IMR-90 (cell line): Measurements from ENCODE around the gene ZNF283. TPM values are rescaled to one million over a fixed set of nuclear protein-coding genes. Genes with fewer than 3 reads are reported as not detected.
A peak's percentile ranks its signal among the peaks of the same experiment; 100 is the strongest.

ENCODE experiments used
- ATAC-seq: fragments of 200-7000 bp; cut with Tn5 transposase; 2 replicates; pipeline ENCODE4 v1.9.1; 2020; ENCODE audit warnings: low read depth, mild to moderate bottlenecking, moderate library complexity
- BruUV-seq: library from RNA; stranded (reverse); fragments of 400-500 nt; replicated peaks from 2 replicates; lab custom pipeline; 2021; lab: Mats Ljungman, UMichigan
- CTCF ChIA-PET: fragments of 300-600 bp; formaldehyde crosslinking; extraction: SDS; loops from one replicate; lab custom pipeline; 2021; ENCODE audit warnings: antibody characterized with exemption; lab: Yijun Ruan, JAX
- POLR2A ChIA-PET: fragments of 300-600 bp; sonication (Branson Sonifier 250); formaldehyde crosslinking; loops from one replicate; lab custom pipeline; 2022; ENCODE audit warnings: antibody characterized with exemption; ENCODE audit not compliant: unreplicated experiment; lab: Charles Lee
- DNase-seq: peaks from one replicate; pipeline ENCODE4 v3.0.0; 2013
- H2AFZ ChIP-seq: replicated peaks from 2 replicates; pipeline ENCODE3; 2013; ENCODE audit warnings: low read length, mild to moderate bottlenecking; ENCODE audit not compliant: poor library complexity
- H2AK5ac ChIP-seq: 2 replicates; pipeline ENCODE4 v1.6.1; 2013; ENCODE audit warnings: low read depth, low read length, inconsistent platforms
- H2AK9ac ChIP-seq: replicated peaks from 2 replicates; pipeline ENCODE3; 2013; ENCODE audit warnings: mild to moderate bottlenecking, low read depth, low read length, moderate library complexity; ENCODE audit not compliant: poor library complexity
- H2BK120ac ChIP-seq: 2 replicates; pipeline ENCODE4 v1.6.1; 2013; ENCODE audit warnings: low read depth, low read length, inconsistent platforms
- H2BK15ac ChIP-seq: 3 replicates; pipeline ENCODE4 v1.6.1; 2013; ENCODE audit warnings: low read depth, low read length, inconsistent platforms
- H2BK20ac ChIP-seq: 2 replicates; pipeline ENCODE4 v1.6.1; 2013; ENCODE audit warnings: low read depth, mild to moderate bottlenecking, inconsistent platforms, low read length, moderate library complexity
- H2BK5ac ChIP-seq: 2 replicates; pipeline ENCODE4 v1.6.1; 2013; ENCODE audit warnings: mild to moderate bottlenecking, low read depth, low read length, inconsistent platforms; ENCODE audit not compliant: poor library complexity, severe bottlenecking
- H3K14ac ChIP-seq: replicated peaks from 2 replicates; pipeline ENCODE4 v1.6.1; 2013; ENCODE audit warnings: low read depth, low read length, inconsistent platforms
- H3K18ac ChIP-seq: 2 replicates; pipeline ENCODE4 v1.6.1; 2013; ENCODE audit warnings: low read depth, low read length, control low read depth
- H3K23ac ChIP-seq: 2 replicates; pipeline ENCODE4 v1.6.1; 2013; ENCODE audit warnings: low read depth, low read length, inconsistent platforms
- H3K27ac ChIP-seq: 2 replicates; pipeline ENCODE4 v1.5.1; 2013; ENCODE audit warnings: mild to moderate bottlenecking, control low read depth, low read length; ENCODE audit not compliant: insufficient read depth
- H3K27me3 ChIP-seq: 2 replicates; pipeline ENCODE4 v1.6.1; 2013; ENCODE audit warnings: low read length; ENCODE audit not compliant: control insufficient read depth, insufficient read depth
- H3K36me3 ChIP-seq: 2 replicates; pipeline ENCODE4 v1.6.1; 2013; ENCODE audit warnings: low read length, mixed read lengths; ENCODE audit not compliant: control insufficient read depth, insufficient read depth
- H3K4ac ChIP-seq: 2 replicates; pipeline ENCODE4 v1.6.1; 2013; ENCODE audit warnings: low read depth, low read length, inconsistent platforms
- H3K4me1 ChIP-seq: 2 replicates; pipeline ENCODE4 v1.6.1; 2013; ENCODE audit warnings: low read length, mixed read lengths; ENCODE audit not compliant: control insufficient read depth, insufficient read depth
- H3K4me2 ChIP-seq: 2 replicates; pipeline ENCODE4 v1.6.1; 2013; ENCODE audit warnings: low read depth, mild to moderate bottlenecking, control low read depth, low read length, moderate library complexity
- H3K4me3 ChIP-seq: 2 replicates; pipeline ENCODE4 v1.5.1; 2013; ENCODE audit warnings: low read depth, mild to moderate bottlenecking, control low read depth, low read length, moderate library complexity; ENCODE audit not compliant: insufficient read depth
- H3K56ac ChIP-seq: 2 replicates; pipeline ENCODE4 v1.6.1; 2013; ENCODE audit warnings: low read length, inconsistent platforms; ENCODE audit not compliant: insufficient read depth; ENCODE audit errors: extremely low read depth
- H3K79me1 ChIP-seq, 2 experiments: 2 replicates each; pipeline ENCODE4 v1.6.1; 2013; ENCODE audit warnings: low read length in 2 of 2, inconsistent platforms in 1 of 2, low read depth in 1 of 2
- H3K9ac ChIP-seq: 2 replicates; pipeline ENCODE4 v1.6.1; 2013; ENCODE audit warnings: low read depth, low read length, control low read depth
- H3K9me1 ChIP-seq: 2 replicates; pipeline ENCODE4 v1.6.1; 2013; ENCODE audit warnings: low read length, inconsistent platforms; ENCODE audit not compliant: insufficient read depth
- H3K9me3 ChIP-seq: 2 replicates; pipeline ENCODE4 v1.6.1; 2013; ENCODE audit warnings: low read length; ENCODE audit not compliant: control insufficient read depth, insufficient read depth
- H4K20me1 ChIP-seq: 2 replicates; pipeline ENCODE4 v1.6.1; 2013; ENCODE audit warnings: low read length, inconsistent platforms; ENCODE audit not compliant: insufficient read depth
- H4K5ac ChIP-seq: 2 replicates; pipeline ENCODE4 v1.6.1; 2013; ENCODE audit warnings: mild to moderate bottlenecking, low read depth, low read length, control low read depth
- H4K8ac ChIP-seq, 2 experiments: 2 replicates each; pipeline ENCODE4 v1.6.1; 2013; ENCODE audit warnings: low read depth in 2 of 2, low read length in 2 of 2, control low read depth in 1 of 2, inconsistent platforms in 1 of 2
- H4K91ac ChIP-seq: 2 replicates; pipeline ENCODE4 v1.6.1; 2013; ENCODE audit warnings: low read depth, low read length, inconsistent platforms; ENCODE audit not compliant: insufficient read depth
- CEBPB ChIP-seq: IDR thresholded peaks from 2 replicates; pipeline ENCODE4 v1.6.1; 2012; ENCODE audit warnings: low read depth, low read length, improper control_type of control experiment
- MXI1 ChIP-seq: IDR thresholded peaks from 2 replicates; pipeline ENCODE4 v1.6.1; 2012; ENCODE audit warnings: low read depth, mild to moderate bottlenecking, low read length, moderate library complexity, borderline replicate concordance
- RAD21 ChIP-seq: IDR thresholded peaks from 2 replicates; pipeline ENCODE4 v1.6.1; 2012; ENCODE audit warnings: low read length, improper control_type of control experiment
- RCOR1 ChIP-seq: IDR thresholded peaks from 2 replicates; pipeline ENCODE4 v1.6.1; 2012; ENCODE audit warnings: mild to moderate bottlenecking, low read length, improper control_type of control experiment; ENCODE audit not compliant: insufficient replicate concordance
- RFX5 ChIP-seq: IDR thresholded peaks from 2 replicates; pipeline ENCODE4 v1.8.0; 2012; ENCODE audit warnings: low read depth, mild to moderate bottlenecking, low read length, moderate library complexity
- SMC3 ChIP-seq: fragments of 150-350 bp; IDR thresholded peaks from 2 replicates; pipeline ENCODE4 v1.6.1; 2016; ENCODE audit warnings: low read depth, mild to moderate bottlenecking, antibody characterized with exemption, low read length, moderate library complexity
- WGBS, 2 experiments: methylation state at CpG; one replicate each; pipeline versions ENCODE4 v1.1.5 to v1.1.7; 2013; ENCODE audit warnings: missing lambda C conversion rate in 2 of 2; ENCODE audit not compliant: insufficient read length in 1 of 2; ENCODE audit errors: extremely low coverage in 2 of 2; 5-methylcytosine and 5-hydroxymethylcytosine counted together
- dilution Hi-C: fragments of 300-500 bp; cut with HindIII; formaldehyde crosslinking; loops from one replicate; pipeline ENCODE4 v1.14.3; 2018; ENCODE audit warnings: low sequenced_read_pairs; ENCODE audit not compliant: unreplicated experiment
- in situ Hi-C: fragments of 300-500 bp; cut with MboI; formaldehyde crosslinking; loops from 3 replicates; pipeline ENCODE4 v1.14.3; 2019; ENCODE audit warnings: low sequenced_read_pairs, inconsistent platforms, mixed read lengths
- intact Hi-C: fragments of 100-400 bp; cut with micrococcal nuclease; formaldehyde crosslinking; loops from 2 replicates; pipeline ENCODE4 v1.10.0; 2022
- polyA plus RNA-seq, 3 experiments: library from polyadenylated mRNA; depleted of rRNA; stranded (reverse); fragments of >200 nt; gene quantifications; 2 replicates each; pipeline ENCODE4 v1.2.3, GENCODE V29; 2012; ENCODE audit warnings: low replicate concordance in 1 of 3
- total RNA-seq: library from RNA; depleted of rRNA; stranded (reverse); fragments of >200 nt; gene quantifications from 2 replicates; pipeline ENCODE4 v1.2.3, GENCODE V29; 2012
- TF ChIP-seq, protein P1 (sequence below): fragments of 150-350 bp; IDR thresholded peaks from 2 replicates; pipeline ENCODE4 v1.6.1; 2016; ENCODE audit warnings: low read depth, mild to moderate bottlenecking, low read length, moderate library complexity, borderline replicate concordance

Gene ZNF283
- total and polyA plus RNA-seq, 2 of the 4 experiments (the other 2 are of a cell fraction), result 2.1 to 5.0 TPM

DNA sequence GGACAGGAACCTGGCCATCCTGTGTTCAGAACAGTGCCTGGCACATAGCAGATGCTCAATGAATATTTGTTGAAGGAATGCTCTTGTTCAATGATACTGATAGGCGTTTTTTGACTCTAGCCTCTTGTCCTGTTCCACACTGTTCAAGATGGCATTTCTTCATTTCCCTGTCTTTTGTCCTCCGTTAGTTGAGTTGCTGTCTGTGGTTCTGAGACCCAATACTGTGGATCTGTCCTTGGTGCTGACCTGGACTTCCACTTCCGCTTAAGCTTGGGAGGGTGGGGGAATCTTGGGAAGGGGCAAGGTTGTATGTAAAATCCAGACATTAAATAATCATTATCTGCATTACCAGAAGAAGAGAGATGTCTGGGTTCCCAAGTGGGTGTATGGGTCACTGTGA lies 38.1 kb upstream of the ZNF283 start:
- Histone ChIP-seq H3K56ac (no peak overlapping the region), H2AK9ac (no peak overlapping the region), H3K27me3 (peaks cover 7% of the 10 kb centered on the region), H2BK15ac (no peak overlapping the region), H2BK5ac (no peak overlapping the region), H2AFZ (no peak overlapping the region), H3K9me3 (no peaks in the 10 kb centered on the region), H3K9me1 (no peaks in the 10 kb centered on the region; the same call in 1 of the 2 replicates), H3K4me2 (no peak overlapping the region), H3K27ac (no peak overlapping the region), H2AK5ac (no peak overlapping the region), H4K8ac (no peak overlapping the region), H3K79me1 (no peaks in the 10 kb centered on the region), H3K4me1 (peaks cover 8% of the 10 kb centered on the region), H3K23ac (no peak overlapping the region), H4K91ac (no peak overlapping the region), H3K14ac (no peak overlapping the region), H3K18ac (no peak overlapping the region), H4K20me1 (no peaks in the 10 kb centered on the region), H4K5ac (no peak overlapping the region), H2BK20ac (no peak overlapping the region), H3K4me3 (no peak overlapping the region), H3K9ac (no peak overlapping the region), H3K36me3 (no peaks in the 10 kb centered on the region), H2BK120ac (no peak overlapping the region), H3K4ac (no peak overlapping the region)
- ChIA-PET CTCF (no interaction called here), POLR2A (no interaction called here)
- BruUV-seq, result no TSS peak
- no peak for TF ChIP-seq CEBPB
- TF ChIP-seq SMC3, result no peak
- peak; percentile 77 for TF ChIP-seq RCOR1
- TF ChIP-seq RFX5, result no peak
- no peak for TF ChIP-seq RAD21
- TF ChIP-seq MXI1, result 0 out of 2 replicates have a peak, but pooled peaks have one; percentile 35
- TF ChIP-seq, protein P1, sequence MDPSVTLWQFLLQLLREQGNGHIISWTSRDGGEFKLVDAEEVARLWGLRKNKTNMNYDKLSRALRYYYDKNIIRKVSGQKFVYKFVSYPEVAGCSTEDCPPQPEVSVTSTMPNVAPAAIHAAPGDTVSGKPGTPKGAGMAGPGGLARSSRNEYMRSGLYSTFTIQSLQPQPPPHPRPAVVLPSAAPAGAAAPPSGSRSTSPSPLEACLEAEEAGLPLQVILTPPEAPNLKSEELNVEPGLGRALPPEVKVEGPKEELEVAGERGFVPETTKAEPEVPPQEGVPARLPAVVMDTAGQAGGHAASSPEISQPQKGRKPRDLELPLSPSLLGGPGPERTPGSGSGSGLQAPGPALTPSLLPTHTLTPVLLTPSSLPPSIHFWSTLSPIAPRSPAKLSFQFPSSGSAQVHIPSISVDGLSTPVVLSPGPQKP, result no peak
- intact Hi-C loops (no loop called here), dilution Hi-C loops (no loop called here), in situ Hi-C loops (no loop called here)
- WGBS, 2 experiments, result no CpG with 5 or more reads among the region's 3 CpGs
- DNase-seq (peak; percentile 56), ATAC-seq (no peak)
